Breast epithelium (tissue), 3 donors: ENCODE data around the gene AGAP1.

Experiments
- CTCF ChIP-seq, 3 donors: fragments of 450-650 bp; IDR thresholded peaks; one replicate each; pipeline ENCODE4 v1.5.1; 2016 to 2017; ENCODE audit warnings: antibody characterized with exemption in 3 of 3, mild to moderate bottlenecking in 3 of 3, moderate library complexity in 3 of 3
- POLR2A ChIP-seq: fragments of 450-650 bp; IDR thresholded peaks from one replicate; pipeline ENCODE4 v1.6.1; 2016; ENCODE audit warnings: antibody characterized with exemption, mild to moderate bottlenecking, moderate library complexity

GRCh38 chr2:235827585-235827992 is 333.7 kb downstream of the AGAP1 start:
- TF ChIP-seq CTCF (IDR thresholded peaks at IDR 0.05), result no peak
- no peak for TF ChIP-seq POLR2A
